B cell (primary cell): ENCODE results near the gene ENPP7. TPM values are rescaled to one million over a fixed set of nuclear protein-coding genes. Genes with fewer than 3 reads are reported as not detected.

Source experiments
- ATAC-seq: fragments of 200-7000 bp; cut with Tn5 transposase; one replicate; pipeline ENCODE4 v1.10.0; 2021; ENCODE audit warnings: low read depth, mild to moderate bottlenecking, moderate number of reproducible peaks, moderate library complexity
- CTCF ChIA-PET: fragments of 350-600 bp; sonication (Branson Sonifier 250); formaldehyde crosslinking; loops from one replicate; lab custom pipeline; 2021; ENCODE audit warnings: antibody characterized with exemption, inconsistent platforms; lab: Charles Lee
- POLR2A ChIA-PET: fragments of 350-600 bp; sonication (Branson Sonifier 250); formaldehyde crosslinking; loops from one replicate; lab custom pipeline; 2021; ENCODE audit warnings: antibody characterized with exemption; lab: Charles Lee
- DNase-seq: peaks from one replicate; pipeline ENCODE4 v3.0.0; 2013
- H2AFZ ChIP-seq: 2 replicates; pipeline ENCODE4 v1.6.1; 2012; ENCODE audit warnings: mild to moderate bottlenecking, low read depth, low read length; ENCODE audit not compliant: insufficient read depth, poor library complexity, severe bottlenecking
- H3K27ac ChIP-seq, 2 donors: 1 replicate in 1 of 2; 2 replicates in 1 of 2; pipeline ENCODE4 v1.5.1; 2012 to 2013; ENCODE audit warnings: low read length in 2 of 2, mild to moderate bottlenecking in 2 of 2, moderate library complexity in 1 of 2
- H3K27me3 ChIP-seq, 4 experiments: fragments of 200-600 bp in 1 of 4; sonication (generic) in 1 of 4; replicated peaks in 1 of 4; 1 replicate in 2 of 4; 2 replicates in 2 of 4; pipeline versions ENCODE4 v1.6.1 to v1.7.0; 2013 to 2016; ENCODE audit warnings: low read length in 3 of 4, mild to moderate bottlenecking in 2 of 4, mixed read lengths in 1 of 4, moderate library complexity in 1 of 4; ENCODE audit not compliant: insufficient read depth in 4 of 4, control insufficient read depth in 3 of 4; ENCODE audit errors: control extremely low read depth in 1 of 4
- H3K36me3 ChIP-seq, 2 experiments: replicated peaks in 1 of 2; 1 replicate in 1 of 2; 2 replicates in 1 of 2; pipeline versions ENCODE4 v1.6.1 to v1.7.1; 2013; ENCODE audit warnings: low read length in 1 of 2; ENCODE audit not compliant: insufficient read depth in 2 of 2, control insufficient read depth in 1 of 2; ENCODE audit errors: control extremely low read depth in 1 of 2, extremely low read depth in 1 of 2
- H3K4me1 ChIP-seq, 2 donors: fragments of 200-600 bp in 1 of 2; sonication (generic) in 1 of 2; 1 replicate in 1 of 2; 2 replicates in 1 of 2; pipeline versions ENCODE4 v1.5.1 to v1.6.1; 2013 to 2017; ENCODE audit warnings: low read length in 2 of 2; ENCODE audit not compliant: control insufficient read depth in 2 of 2, insufficient read depth in 2 of 2
- H3K4me2 ChIP-seq: replicated peaks from 2 replicates; pipeline ENCODE3; 2012; ENCODE audit warnings: mild to moderate bottlenecking, low read depth, low read length; ENCODE audit not compliant: poor library complexity, severe bottlenecking
- H3K4me3 ChIP-seq, 5 experiments: fragments of 200-600 bp in 1 of 5; sonication (generic) in 1 of 5; 1 replicate in 3 of 5; 2 replicates in 2 of 5; pipeline versions ENCODE4 v1.5.1 to v1.7.0; 2011 to 2016; ENCODE audit warnings: low read length in 4 of 5, mild to moderate bottlenecking in 4 of 5, low read depth in 2 of 5, control low read depth in 1 of 5, moderate library complexity in 1 of 5; ENCODE audit not compliant: insufficient read depth in 1 of 5; ENCODE audit errors: control extremely low read depth in 1 of 5, extremely low read depth in 1 of 5
- H3K79me2 ChIP-seq: fragments of 200-600 bp; sonication (generic); one replicate; pipeline ENCODE4 v1.6.0; 2016; ENCODE audit warnings: low read length; ENCODE audit not compliant: control insufficient read depth, insufficient read depth
- H3K9ac ChIP-seq: fragments of 200-600 bp; sonication (generic); 2 replicates; pipeline ENCODE4 v1.6.1; 2017; ENCODE audit warnings: mild to moderate bottlenecking, low read length, moderate library complexity
- H3K9me3 ChIP-seq, 3 donors: one replicate each; pipeline versions ENCODE4 v1.6.1 to v1.7.1; 2013; ENCODE audit warnings: low read length in 2 of 3; ENCODE audit not compliant: control insufficient read depth in 2 of 3, insufficient read depth in 1 of 3; ENCODE audit errors: control extremely low read depth in 1 of 3
- H4K20me1 ChIP-seq: 2 replicates; pipeline ENCODE4 v1.6.0; 2012; ENCODE audit warnings: mild to moderate bottlenecking, low read length; ENCODE audit not compliant: insufficient read depth, control insufficient read depth, poor library complexity, severe bottlenecking
- H3K27ac Mint-ChIP-seq: one replicate; pipeline ENCODE4 v1.8.0; 2021; ENCODE audit warnings: mixed read lengths
- H3K27me3 Mint-ChIP-seq: one replicate; pipeline ENCODE4 v1.8.0; 2021; ENCODE audit warnings: mixed read lengths
- H3K4me1 Mint-ChIP-seq: one replicate; pipeline ENCODE4 v1.8.0; 2021; ENCODE audit warnings: mixed read lengths
- H3K4me3 Mint-ChIP-seq: one replicate; pipeline ENCODE4 v1.8.0; 2021; ENCODE audit warnings: mixed read lengths
- H3K9me3 Mint-ChIP-seq: one replicate; pipeline ENCODE4 v1.8.0; 2022; ENCODE audit warnings: mixed read lengths; ENCODE audit not compliant: insufficient read depth
- CTCF ChIP-seq: fragments of 200-600 bp; IDR thresholded peaks from one replicate; pipeline ENCODE4 v1.8.0; 2022; ENCODE audit warnings: antibody characterized with exemption, mild to moderate bottlenecking
- EZH2 ChIP-seq: IDR thresholded peaks from 2 replicates; pipeline ENCODE4 v1.6.1; 2012; ENCODE audit warnings: borderline replicate concordance, low read depth, mild to moderate bottlenecking, moderate library complexity, low read length; ENCODE audit not compliant: insufficient read depth, poor library complexity, severe bottlenecking
- WGBS: methylation state at CpG from one replicate; pipeline ENCODE4 v1.1.5; 2013; ENCODE audit warnings: missing lambda C conversion rate; ENCODE audit not compliant: insufficient coverage; 5-methylcytosine and 5-hydroxymethylcytosine counted together
- intact Hi-C: fragments of 100-400 bp; cut with micrococcal nuclease; formaldehyde crosslinking; loops from one replicate; pipeline ENCODE4 v1.10.0; 2022
- polyA plus RNA-seq: library from polyadenylated mRNA; depleted of rRNA; stranded (reverse); fragments of >200 nt; gene quantifications from 2 replicates; pipeline ENCODE4 v1.2.3, GENCODE V29; 2012
- total RNA-seq, 2 donors: library from RNA; stranded (reverse); fragments of 120-200 nt in 1 of 2; gene quantifications; 1 replicate in 1 of 2; 2 replicates in 1 of 2; pipeline versions ENCODE4 v1.2.3 to v1.2.4, GENCODE V29; 2013 to 2022

ENPP7 gene
- total and polyA plus RNA-seq, 2 donors (not counting 1 experiment from before 2014, with no cell fraction given), result 0.40 to 6.7 TPM

GRCh38 chr17:79706931-79707850, 23.6 kb upstream of the ENPP7 start:
- no peak for ATAC-seq
- Histone ChIP-seq H3K79me2 (no peaks in the 10 kb centered on the region), H3K27me3 (peaks cover 0 to 10% (median 0%) of the 10 kb centered on the region in 4 experiments), H2AFZ (no peak overlapping the region), H3K9ac (no peak overlapping the region), H4K20me1 (no peaks in the 10 kb centered on the region), H3K36me3 (no peaks in the 10 kb centered on the region), H3K27ac (no peak overlapping the region), H3K4me3 (no peak overlapping the region), H3K9me3 (peaks cover 0 to 9% (median 0%) of the 10 kb centered on the region in 3 donors), H3K4me1 (peaks cover 5 to 6% of the 10 kb centered on the region in 2 donors), H3K4me2 (no peak overlapping the region)
- TF ChIP-seq CTCF, result no peak
- no peak for TF ChIP-seq EZH2
- no peaks in the 10 kb centered on the region for H3K9me3 Mint-ChIP-seq
- no peak overlapping the region for H3K4me3 Mint-ChIP-seq
- WGBS, result 72% methylated on average over 16 of the region's 25 CpGs
- ChIA-PET POLR2A (no interaction called here), CTCF (interaction anchor here (0.8 to 1.2 kb wide), 2 partner anchors 14 to 42 kb away, joined by 3 to 4 read pairs; no protein-coding TSS in a partner anchor)
- H3K4me1 Mint-ChIP-seq, result peaks cover 3% of the 10 kb centered on the region
- intact Hi-C loops, result no loop called here
- H3K27me3 Mint-ChIP-seq, result peaks cover 15% of the 10 kb centered on the region
- no peak for DNase-seq
- no peak overlapping the region for H3K27ac Mint-ChIP-seq
